HCT116 (cell line): ENCODE measurements around the gene SH3BP4.

Source experiments
- CBX3 ChIP-seq: IDR thresholded peaks from 2 replicates; pipeline ENCODE4 v1.6.1; 2012; ENCODE audit warnings: low read depth
- CEBPB ChIP-seq: IDR thresholded peaks from 2 replicates; pipeline ENCODE4 v1.6.1; 2012; ENCODE audit warnings: low read depth
- EZH2phosphoT487 ChIP-seq: fragments of 200-600 bp; IDR thresholded peaks from 2 replicates; pipeline ENCODE4 v1.6.1; 2018; ENCODE audit warnings: antibody characterized with exemption, borderline replicate concordance
- FOSL1 ChIP-seq: IDR thresholded peaks from 2 replicates; pipeline ENCODE4 v1.6.1; 2012; ENCODE audit warnings: low read depth
- POLR2AphosphoS5 ChIP-seq: IDR thresholded peaks from 2 replicates; pipeline ENCODE4 v1.6.1; 2011; ENCODE audit warnings: mild to moderate bottlenecking, low read depth, low read length, moderate library complexity
- SP1 ChIP-seq: IDR thresholded peaks from 2 replicates; pipeline ENCODE4 v1.6.1; 2012; ENCODE audit warnings: low read depth
- SRF ChIP-seq: IDR thresholded peaks from 2 replicates; pipeline ENCODE4 v1.6.1; 2012; ENCODE audit warnings: low read depth
- YY1 ChIP-seq: IDR thresholded peaks from 2 replicates; pipeline ENCODE4 v1.6.1; 2011; ENCODE audit warnings: low read length, low read depth, moderate library complexity, mild to moderate bottlenecking; ENCODE audit not compliant: insufficient replicate concordance; ENCODE audit errors: extremely low read depth
- ZFX ChIP-seq: fragments of 450-650 bp; IDR thresholded peaks from 2 replicates; pipeline ENCODE4 v1.6.1; 2017
- TF ChIP-seq, protein P1 (sequence below), 3 experiments: fragments of 200-600 bp in 1 of 3; sonication (generic) in 1 of 3; IDR thresholded peaks in 2 of 3; conservative IDR thresholded peaks in 1 of 3; 2 replicates each; pipeline ENCODE4 v1.5.1; 2012 to 2017; ENCODE audit warnings: low read depth in 2 of 3, low read length in 2 of 3, antibody characterized with exemption in 1 of 3, borderline replicate concordance in 1 of 3, control low read depth in 1 of 3, mild to moderate bottlenecking in 1 of 3, mixed read lengths in 1 of 3, mixed run types in 1 of 3, moderate library complexity in 1 of 3; ENCODE audit not compliant: insufficient read depth in 1 of 3
- TF ChIP-seq, protein P2 (sequence below): IDR thresholded peaks from 2 replicates; pipeline ENCODE4 v1.6.1; 2012

DNA sequence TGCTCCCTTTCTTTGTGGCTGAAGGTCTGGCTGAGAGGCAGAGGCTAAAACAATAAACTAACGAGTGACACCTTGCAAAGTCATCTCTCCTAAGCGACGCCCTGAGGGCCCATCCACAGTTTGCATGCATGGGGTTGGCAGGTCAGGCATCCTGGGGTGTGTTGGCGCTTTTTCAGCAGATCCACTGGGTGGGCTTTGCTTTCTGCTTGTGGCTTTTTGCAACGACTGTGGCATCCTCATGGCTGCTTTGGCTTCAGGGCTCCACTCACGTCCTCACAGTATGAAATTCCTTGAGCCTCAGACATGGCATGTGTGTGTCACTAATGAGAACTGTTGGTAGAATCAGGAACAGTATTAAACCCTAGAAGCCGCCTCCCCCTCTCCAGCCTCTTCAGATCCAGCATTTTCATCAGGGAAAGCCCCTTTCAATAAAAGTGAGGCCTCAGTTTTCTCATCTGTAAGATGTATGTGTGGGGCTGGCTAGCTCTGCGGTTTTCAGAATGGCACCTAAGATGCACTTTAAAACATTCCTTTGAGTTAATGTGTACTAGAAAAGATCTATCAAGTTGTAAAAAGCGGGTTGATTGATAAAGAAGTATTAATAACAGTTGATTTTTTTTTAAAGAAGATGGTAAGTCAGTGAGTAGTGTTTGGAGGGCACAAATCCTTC lies 72.5 kb downstream of the SH3BP4 start:
- no peak for TF ChIP-seq CEBPB
- TF ChIP-seq SRF = no peak
- TF ChIP-seq, protein P1, sequence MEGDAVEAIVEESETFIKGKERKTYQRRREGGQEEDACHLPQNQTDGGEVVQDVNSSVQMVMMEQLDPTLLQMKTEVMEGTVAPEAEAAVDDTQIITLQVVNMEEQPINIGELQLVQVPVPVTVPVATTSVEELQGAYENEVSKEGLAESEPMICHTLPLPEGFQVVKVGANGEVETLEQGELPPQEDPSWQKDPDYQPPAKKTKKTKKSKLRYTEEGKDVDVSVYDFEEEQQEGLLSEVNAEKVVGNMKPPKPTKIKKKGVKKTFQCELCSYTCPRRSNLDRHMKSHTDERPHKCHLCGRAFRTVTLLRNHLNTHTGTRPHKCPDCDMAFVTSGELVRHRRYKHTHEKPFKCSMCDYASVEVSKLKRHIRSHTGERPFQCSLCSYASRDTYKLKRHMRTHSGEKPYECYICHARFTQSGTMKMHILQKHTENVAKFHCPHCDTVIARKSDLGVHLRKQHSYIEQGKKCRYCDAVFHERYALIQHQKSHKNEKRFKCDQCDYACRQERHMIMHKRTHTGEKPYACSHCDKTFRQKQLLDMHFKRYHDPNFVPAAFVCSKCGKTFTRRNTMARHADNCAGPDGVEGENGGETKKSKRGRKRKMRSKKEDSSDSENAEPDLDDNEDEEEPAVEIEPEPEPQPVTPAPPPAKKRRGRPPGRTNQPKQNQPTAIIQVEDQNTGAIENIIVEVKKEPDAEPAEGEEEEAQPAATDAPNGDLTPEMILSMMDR (IDR thresholded peaks at IDR 0.05 in 2 of 3, conservative IDR thresholded peaks at IDR 0.05 in 1 of 3; ENCODE audit: borderline replicate concordance in 1 of 3, insufficient read depth in 1 of 3, low read depth in 2 of 3, low read length in 2 of 3) = no peak
- TF ChIP-seq SP1 = no peak
- TF ChIP-seq POLR2AphosphoS5 = no peak
- TF ChIP-seq, protein P2, sequence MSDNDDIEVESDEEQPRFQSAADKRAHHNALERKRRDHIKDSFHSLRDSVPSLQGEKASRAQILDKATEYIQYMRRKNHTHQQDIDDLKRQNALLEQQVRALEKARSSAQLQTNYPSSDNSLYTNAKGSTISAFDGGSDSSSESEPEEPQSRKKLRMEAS = no peak
- TF ChIP-seq FOSL1 = no peak
- no peak for TF ChIP-seq EZH2phosphoT487
- no peak for TF ChIP-seq YY1
- no peak for TF ChIP-seq ZFX
- TF ChIP-seq CBX3 = no peak
